Loucy (cell line): Measurements from ENCODE around the gene L1CAM.

Experiments used
- EZH2phosphoT487 ChIP-seq: fragments of 200-600 bp; IDR thresholded peaks from 2 replicates; pipeline ENCODE4 v1.6.1; 2018; ENCODE audit warnings: antibody characterized with exemption, mild to moderate bottlenecking, moderate library complexity, borderline replicate concordance
- TF ChIP-seq, protein P1 (sequence below): fragments of 200-600 bp; sonication (generic); conservative IDR thresholded peaks from 2 replicates; pipeline ENCODE4 v1.5.1; 2014; ENCODE audit warnings: mild to moderate bottlenecking, antibody characterized with exemption, low read length

DNA sequence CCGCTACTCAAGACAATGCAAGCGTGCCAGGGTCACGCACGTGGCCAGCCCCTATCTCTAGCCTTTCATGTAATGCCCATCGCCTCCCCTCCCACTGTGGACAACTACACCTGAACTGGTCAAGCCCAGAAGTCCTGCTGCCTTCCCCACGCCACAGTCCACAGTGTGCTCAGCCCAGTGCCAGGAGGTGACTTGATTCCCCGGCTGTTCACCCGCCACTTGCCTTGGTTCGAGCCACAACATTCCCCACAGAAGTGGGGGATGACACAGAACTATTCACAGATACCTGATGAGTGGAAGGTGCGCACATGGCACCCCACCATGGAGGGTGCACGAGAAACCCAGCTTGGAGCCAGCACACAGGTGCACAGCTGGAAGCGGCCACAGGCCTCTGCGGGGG, 33.3 kb upstream of the L1CAM start:
- TF ChIP-seq, protein P1, sequence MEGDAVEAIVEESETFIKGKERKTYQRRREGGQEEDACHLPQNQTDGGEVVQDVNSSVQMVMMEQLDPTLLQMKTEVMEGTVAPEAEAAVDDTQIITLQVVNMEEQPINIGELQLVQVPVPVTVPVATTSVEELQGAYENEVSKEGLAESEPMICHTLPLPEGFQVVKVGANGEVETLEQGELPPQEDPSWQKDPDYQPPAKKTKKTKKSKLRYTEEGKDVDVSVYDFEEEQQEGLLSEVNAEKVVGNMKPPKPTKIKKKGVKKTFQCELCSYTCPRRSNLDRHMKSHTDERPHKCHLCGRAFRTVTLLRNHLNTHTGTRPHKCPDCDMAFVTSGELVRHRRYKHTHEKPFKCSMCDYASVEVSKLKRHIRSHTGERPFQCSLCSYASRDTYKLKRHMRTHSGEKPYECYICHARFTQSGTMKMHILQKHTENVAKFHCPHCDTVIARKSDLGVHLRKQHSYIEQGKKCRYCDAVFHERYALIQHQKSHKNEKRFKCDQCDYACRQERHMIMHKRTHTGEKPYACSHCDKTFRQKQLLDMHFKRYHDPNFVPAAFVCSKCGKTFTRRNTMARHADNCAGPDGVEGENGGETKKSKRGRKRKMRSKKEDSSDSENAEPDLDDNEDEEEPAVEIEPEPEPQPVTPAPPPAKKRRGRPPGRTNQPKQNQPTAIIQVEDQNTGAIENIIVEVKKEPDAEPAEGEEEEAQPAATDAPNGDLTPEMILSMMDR = no peak
- TF ChIP-seq EZH2phosphoT487 = no peak
